Kidney epithelial cell (primary cell): ENCODE results near the gene TFAP2E. TPM values are rescaled to one million over a fixed set of nuclear protein-coding genes. Genes with fewer than 3 reads are reported as not detected.

Experiments
- DNase-seq: peaks from one replicate; pipeline ENCODE4 v3.0.0-alpha.2; 2010; ENCODE audit warnings: low read depth
- H3K27me3 ChIP-seq: 2 replicates; pipeline ENCODE4 v1.6.0; 2011; ENCODE audit warnings: low read length; ENCODE audit not compliant: control insufficient read depth, insufficient read depth
- H3K36me3 ChIP-seq: 2 replicates; pipeline ENCODE4 v1.5.1; 2011; ENCODE audit warnings: low read length; ENCODE audit not compliant: control insufficient read depth, insufficient read depth
- H3K4me3 ChIP-seq: 2 replicates; pipeline ENCODE4 v1.5.1; 2011; ENCODE audit warnings: low read depth, mild to moderate bottlenecking, control low read depth, low read length
- CTCF ChIP-seq: IDR thresholded peaks from 2 replicates; pipeline ENCODE4 v1.5.1; 2011; ENCODE audit warnings: mild to moderate bottlenecking, moderate library complexity, low read length, control low read depth, inconsistent platforms; ENCODE audit not compliant: insufficient read depth, poor library complexity, severe bottlenecking
- total RNA-seq: library from RNA; depleted of rRNA; stranded (reverse); fragments of >200 nt; gene quantifications from 2 replicates; pipeline ENCODE4 v1.2.3, GENCODE V29; 2015

Gene TFAP2E
- total RNA-seq, 1 donor from 2014 or later: 0.67 TPM

GRCh38 chr1:35554266-35555211 lies 18.6 kb upstream of the TFAP2E start:
- TF ChIP-seq CTCF: no peak
- Histone ChIP-seq H3K36me3 (no peaks in the 10 kb centered on the region), H3K4me3 (no peak overlapping the region), H3K27me3 (no peaks in the 10 kb centered on the region)
- DNase-seq: no peak

GRCh38 chr1:35555212-35555584 lies 17.9 kb upstream of the TFAP2E start:
- Histone ChIP-seq H3K4me3 (no peak overlapping the region), H3K27me3 (no peaks in the 10 kb centered on the region), H3K36me3 (no peaks in the 10 kb centered on the region)
- no peak for TF ChIP-seq CTCF
- no peak for DNase-seq

GRCh38 chr1:35555601-35556477 lies 17.3 kb upstream of the TFAP2E start:
- H3K27me3 ChIP-seq: no peaks in the 10 kb centered on the region
- DNase-seq: no peak
- H3K36me3 ChIP-seq: no peaks in the 10 kb centered on the region
- H3K4me3 ChIP-seq: peak overlapping the region; percentile 80
- no peak for TF ChIP-seq CTCF

- no peak for DNase-seq
- Histone ChIP-seq H3K27me3 (no peaks in the 10 kb centered on the region), H3K4me3 (peak overlapping the region; percentile 80), H3K36me3 (no peaks in the 10 kb centered on the region)
- no peak for TF ChIP-seq CTCF
Measured at GRCh38 chr1:35556484-35557117, 16.5 kb upstream of the TFAP2E start.

- DNase-seq: no peak
Measured at GRCh38 chr1:35557118-35557610, 15.9 kb upstream of the TFAP2E start, which contains the start of gene KIAA0319L. TSS of gene KIAA0319L (minus strand) at chr1:35557403. CDS start at chr1:35554491, 2,912 bp downstream.

More at GRCh38 chr1:35557118-35557610, 15.9 kb upstream of the TFAP2E start, which contains the start of gene KIAA0319L:
- TF ChIP-seq CTCF: no peak
- H3K36me3 ChIP-seq: no peaks in the 10 kb centered on the region
- peak within 1 kb of the TSS; percentile 80 for H3K4me3 ChIP-seq
- no peaks in the 10 kb centered on the region for H3K27me3 ChIP-seq
